Hepatocyte (in vitro differentiated cells): ENCODE results near the gene OGFOD2.

Experiments
- CTCF ChIP-seq: fragments of 200-600 bp; sonication (generic); IDR thresholded peaks from 2 replicates; pipeline ENCODE4 v1.5.1; 2016; ENCODE audit warnings: antibody characterized with exemption, mild to moderate bottlenecking; ENCODE audit not compliant: poor library complexity
- EZH2 ChIP-seq: fragments of 200-600 bp; sonication (generic); IDR thresholded peaks from 2 replicates; pipeline ENCODE4 v1.6.1; 2016; ENCODE audit warnings: antibody characterized with exemption, mild to moderate bottlenecking, borderline replicate concordance

- TF ChIP-seq CTCF (no peak), EZH2 (no peak)
These were observed 15.4 kb upstream of the OGFOD2 start for GRCh38 chr12:122959566-122960192.
